GM19328 (cell line): ENCODE results near the gene PCDHGA12.

Experiments used
- ATAC-seq: cut with Tn5 transposase; IDR thresholded peaks from one replicate; pipeline ENCODE4 v1.9.1; 2021; ENCODE audit warnings: mild to moderate bottlenecking, moderate library complexity; ENCODE audit not compliant: unreplicated experiment

The PCDHGA12 gene

DNA sequence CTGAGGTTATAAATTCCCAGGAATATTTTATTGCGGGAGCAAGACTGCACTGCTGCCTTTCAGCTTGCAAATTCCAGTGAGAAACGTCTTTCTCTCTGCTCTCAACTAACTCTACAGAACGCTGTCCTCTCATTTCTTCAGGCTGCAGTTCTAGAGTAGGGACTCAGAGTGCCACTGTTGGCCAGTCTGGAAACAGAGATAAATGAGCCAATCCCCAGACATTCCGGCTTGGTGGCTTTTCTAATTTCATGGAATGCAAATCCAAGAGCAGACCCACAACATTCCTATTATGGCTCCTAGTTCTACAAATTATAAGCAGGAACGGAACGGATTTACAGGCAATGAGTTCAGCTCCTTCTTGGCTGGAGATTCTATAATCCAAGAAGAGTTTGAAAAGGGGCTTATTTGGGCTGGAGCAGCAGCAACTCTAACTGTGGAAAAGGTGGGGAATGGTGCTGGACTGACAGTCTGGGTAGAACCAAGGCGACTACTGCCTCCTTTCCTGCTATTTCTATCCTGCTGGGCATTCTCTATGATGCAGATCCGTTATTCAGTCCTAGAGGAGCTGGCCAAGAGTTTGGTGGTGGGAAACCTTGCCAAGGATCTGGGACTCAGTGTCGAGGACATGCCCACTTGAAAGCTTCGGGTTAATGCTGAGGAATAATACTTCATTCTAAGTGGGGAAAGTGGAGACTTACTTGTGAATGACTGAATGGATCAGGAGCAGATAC lies 9.3 kb downstream of the PCDHGA12 start:
- ATAC-seq = no peak

GRCh38 chr5:141440341-141440740 lies 10.0 kb downstream of the PCDHGA12 start:
- no peak for ATAC-seq

- ATAC-seq = no peak
Observed at GRCh38 chr5:141441571-141442170, 11.4 kb downstream of the PCDHGA12 start.

- ATAC-seq = no peak
Observed at GRCh38 chr5:141465351-141465750, 35.0 kb downstream of the PCDHGA12 start.

DNA sequence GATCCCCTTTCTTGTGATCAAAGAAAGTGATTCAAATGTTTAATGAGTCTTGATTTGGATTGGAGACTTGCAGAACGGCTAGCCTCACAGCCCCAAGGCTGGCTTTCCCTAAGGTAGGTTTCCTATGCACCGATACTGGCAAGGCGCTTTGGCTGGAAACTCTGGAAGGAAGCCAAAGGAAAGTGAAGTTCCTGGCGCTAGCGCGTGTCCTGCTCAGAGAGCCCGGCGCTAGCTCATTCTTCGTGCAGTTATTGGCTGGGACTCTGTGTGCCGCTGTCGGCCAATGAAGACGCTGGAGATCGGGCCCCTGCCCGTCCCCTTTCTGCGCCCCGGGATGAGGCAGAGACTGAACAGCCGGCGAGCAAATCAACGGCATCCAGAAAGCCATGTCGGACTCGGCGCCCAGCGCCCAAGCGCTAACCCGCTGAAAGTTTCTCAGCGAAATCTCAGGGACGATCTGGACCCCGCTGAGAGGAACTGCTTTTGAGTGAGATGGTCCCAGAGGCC lies 45.4 kb downstream of the PCDHGA12 start, which contains the start of gene PCDHGC3:
TSS of gene PCDHGC3 (plus strand) at position 342 of the 507 bp plus-strand sequence. CDS start at position 493, 151 bp downstream.
- ATAC-seq = peak; percentile 98

DNA sequence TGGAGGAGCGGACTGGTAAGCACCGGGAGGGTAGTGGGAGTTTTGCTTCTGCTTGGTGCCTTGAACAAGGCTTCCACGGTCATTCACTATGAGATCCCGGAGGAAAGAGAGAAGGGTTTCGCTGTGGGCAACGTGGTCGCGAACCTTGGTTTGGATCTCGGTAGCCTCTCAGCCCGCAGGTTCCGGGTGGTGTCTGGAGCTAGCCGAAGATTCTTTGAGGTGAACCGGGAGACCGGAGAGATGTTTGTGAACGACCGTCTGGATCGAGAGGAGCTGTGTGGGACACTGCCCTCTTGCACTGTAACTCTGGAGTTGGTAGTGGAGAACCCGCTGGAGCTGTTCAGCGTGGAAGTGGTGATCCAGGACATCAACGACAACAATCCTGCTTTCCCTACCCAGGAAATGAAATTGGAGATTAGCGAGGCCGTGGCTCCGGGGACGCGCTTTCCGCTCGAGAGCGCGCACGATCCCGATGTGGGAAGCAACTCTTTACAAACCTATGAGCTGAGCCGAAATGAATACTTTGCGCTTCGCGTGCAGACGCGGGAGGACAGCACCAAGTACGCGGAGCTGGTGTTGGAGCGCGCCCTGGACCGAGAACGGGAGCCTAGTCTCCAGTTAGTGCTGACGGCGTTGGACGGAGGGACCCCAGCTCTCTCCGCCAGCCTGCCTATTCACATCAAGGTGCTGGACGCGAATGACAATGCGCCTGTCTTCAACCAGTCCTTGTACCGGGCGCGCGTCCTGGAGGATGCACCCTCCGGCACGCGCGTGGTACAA lies 46.0 kb downstream of the PCDHGA12 start:
- peak; percentile 30 for ATAC-seq

DNA sequence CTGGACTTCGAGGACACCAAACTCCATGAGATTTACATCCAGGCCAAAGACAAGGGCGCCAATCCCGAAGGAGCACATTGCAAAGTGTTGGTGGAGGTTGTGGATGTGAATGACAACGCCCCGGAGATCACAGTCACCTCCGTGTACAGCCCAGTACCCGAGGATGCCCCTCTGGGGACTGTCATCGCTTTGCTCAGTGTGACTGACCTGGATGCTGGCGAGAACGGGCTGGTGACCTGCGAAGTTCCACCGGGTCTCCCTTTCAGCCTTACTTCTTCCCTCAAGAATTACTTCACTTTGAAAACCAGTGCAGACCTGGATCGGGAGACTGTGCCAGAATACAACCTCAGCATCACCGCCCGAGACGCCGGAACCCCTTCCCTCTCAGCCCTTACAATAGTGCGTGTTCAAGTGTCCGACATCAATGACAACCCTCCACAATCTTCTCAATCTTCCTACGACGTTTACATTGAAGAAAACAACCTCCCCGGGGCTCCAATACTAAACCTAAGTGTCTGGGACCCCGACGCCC lies 46.8 kb downstream of the PCDHGA12 start:
- ATAC-seq = no peak

DNA sequence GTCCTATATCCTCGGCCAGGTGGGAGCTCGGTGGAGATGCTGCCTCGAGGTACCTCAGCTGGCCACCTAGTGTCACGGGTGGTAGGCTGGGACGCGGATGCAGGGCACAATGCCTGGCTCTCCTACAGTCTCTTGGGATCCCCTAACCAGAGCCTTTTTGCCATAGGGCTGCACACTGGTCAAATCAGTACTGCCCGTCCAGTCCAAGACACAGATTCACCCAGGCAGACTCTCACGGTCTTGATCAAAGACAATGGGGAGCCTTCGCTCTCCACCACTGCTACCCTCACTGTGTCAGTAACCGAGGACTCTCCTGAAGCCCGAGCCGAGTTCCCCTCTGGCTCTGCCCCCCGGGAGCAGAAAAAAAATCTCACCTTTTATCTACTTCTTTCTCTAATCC lies 47.5 kb downstream of the PCDHGA12 start:
- ATAC-seq = no peak

- no peak for ATAC-seq
Observed at GRCh38 chr5:141478321-141478945, 48.1 kb downstream of the PCDHGA12 start.

DNA sequence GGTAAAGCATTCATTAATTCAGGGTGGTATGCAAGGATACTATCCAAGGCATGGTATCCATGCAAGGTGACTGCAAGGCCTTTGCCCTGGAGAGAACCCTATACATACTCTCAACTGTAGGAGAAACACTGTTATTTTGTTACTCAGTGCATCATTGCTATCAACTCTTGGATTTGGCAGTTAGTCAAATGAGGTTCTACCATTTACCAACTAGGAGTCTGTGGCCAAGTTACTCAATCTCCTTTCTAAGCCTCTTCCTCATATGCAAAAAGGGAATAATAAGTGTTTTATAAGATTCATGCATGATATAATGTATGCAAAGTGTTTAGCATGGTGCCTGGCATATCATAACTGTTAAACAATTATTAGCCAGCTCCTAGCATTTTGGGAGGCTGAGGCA lies 49.5 kb downstream of the PCDHGA12 start:
- ATAC-seq = no peak
